Inflammatory macrophage treated with lipopolysaccharide for 1 hour (primary cell): ENCODE measurements around the gene MTARC2.
A peak's percentile ranks its signal among the peaks of the same experiment; 100 is the strongest.

Source experiments
- DNase-seq, 2 donors: peaks; one replicate each; pipeline ENCODE4 v3.0.0-alpha.2; 2020 to 2022

The MTARC2 gene

GRCh38 chr1:220770245-220770913 is 22.3 kb downstream of the MTARC2 start:
- no peak for DNase-seq

GRCh38 chr1:220772846-220773245 is 24.7 kb downstream of the MTARC2 start:
- no peak for DNase-seq

- peak in 1 of 2 donors; percentile 78 for DNase-seq
Measured at GRCh38 chr1:220775240-220775853, 27.2 kb downstream of the MTARC2 start.

GRCh38 chr1:220776254-220776653 is 28.1 kb downstream of the MTARC2 start:
- no peak for DNase-seq

GRCh38 chr1:220776720-220777326 is 28.7 kb downstream of the MTARC2 start:
- DNase-seq, result peak; percentile 29 to 92

DNA sequence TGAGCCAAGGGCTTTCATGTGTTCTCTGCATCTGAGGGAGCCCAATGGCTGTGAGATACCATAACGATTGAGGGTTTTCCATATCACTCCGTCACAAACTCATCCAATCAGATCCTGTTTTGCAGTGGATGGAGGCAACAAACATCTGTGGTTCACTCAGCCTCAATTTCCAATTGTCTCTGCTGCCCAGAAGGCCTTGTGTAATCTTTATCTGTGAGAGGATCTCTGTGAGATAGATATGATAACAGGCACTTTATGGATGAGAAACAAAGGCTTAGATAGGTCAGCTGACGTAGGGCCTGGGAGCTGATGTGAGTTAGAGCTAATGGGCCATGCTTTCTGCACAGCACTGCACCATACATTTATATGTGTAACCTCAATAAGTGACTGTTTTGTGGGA is 35.3 kb downstream of the MTARC2 start:
- no peak for DNase-seq

- DNase-seq, result no peak
Measured at GRCh38 chr1:220784751-220785150, 36.6 kb downstream of the MTARC2 start.

DNA sequence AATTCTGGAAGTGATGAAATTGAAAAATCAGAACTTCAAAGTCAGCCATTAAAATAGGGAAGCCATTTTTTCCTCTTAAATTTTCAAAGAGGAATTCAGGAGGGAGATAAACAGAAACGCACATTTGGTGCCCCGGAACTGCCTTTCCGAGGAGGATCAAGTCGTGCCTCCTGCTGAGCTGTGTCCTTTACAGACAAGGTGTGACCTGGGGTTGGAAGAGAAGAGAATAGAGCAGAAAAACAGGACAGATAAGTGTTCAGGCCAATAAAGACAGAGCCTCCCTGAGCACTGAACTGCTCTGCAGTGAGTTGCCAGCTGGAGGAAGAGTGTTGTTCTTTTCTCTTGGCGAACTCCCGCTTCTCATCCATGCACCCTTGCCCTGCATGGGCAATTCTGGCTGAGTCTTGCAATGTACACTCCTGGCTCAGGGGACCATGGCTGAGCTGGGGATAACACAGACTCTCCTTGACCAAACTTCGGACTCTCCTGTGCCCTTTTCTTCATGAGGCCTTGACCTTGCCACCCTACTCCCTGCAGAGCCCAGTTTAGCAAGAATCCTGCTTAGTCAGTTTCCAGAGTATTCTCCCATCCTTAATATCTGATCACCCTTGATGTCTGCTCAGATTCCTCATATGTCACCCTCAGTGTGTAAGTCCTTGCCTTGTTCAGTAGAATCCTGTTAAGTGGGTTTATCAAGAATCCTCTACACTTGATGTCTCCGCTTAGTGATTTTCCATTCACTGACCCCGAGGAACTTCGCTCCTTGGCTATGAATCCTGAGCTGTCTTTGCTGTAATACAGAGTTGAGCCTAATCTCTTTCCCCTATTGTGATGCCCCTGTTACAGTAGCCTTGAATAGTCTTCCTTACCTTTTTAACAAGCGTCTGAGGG is 37.3 kb downstream of the MTARC2 start:
- no peak for DNase-seq

DNA sequence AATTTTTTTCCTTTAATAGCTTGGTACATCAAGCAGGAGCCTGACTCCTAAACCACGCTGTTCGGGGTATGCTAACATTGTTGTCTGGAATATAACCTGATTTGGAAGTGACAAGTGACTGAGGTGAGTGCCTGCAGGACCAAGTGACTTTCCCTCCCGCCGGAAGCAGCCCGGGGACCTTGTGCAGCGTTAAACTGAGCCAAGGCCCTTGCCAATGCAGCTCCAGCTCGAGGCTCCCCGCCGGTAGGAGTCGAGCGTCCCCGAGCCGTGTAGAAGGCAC is 37.9 kb downstream of the MTARC2 start:
- DNase-seq, result no peak

DNA sequence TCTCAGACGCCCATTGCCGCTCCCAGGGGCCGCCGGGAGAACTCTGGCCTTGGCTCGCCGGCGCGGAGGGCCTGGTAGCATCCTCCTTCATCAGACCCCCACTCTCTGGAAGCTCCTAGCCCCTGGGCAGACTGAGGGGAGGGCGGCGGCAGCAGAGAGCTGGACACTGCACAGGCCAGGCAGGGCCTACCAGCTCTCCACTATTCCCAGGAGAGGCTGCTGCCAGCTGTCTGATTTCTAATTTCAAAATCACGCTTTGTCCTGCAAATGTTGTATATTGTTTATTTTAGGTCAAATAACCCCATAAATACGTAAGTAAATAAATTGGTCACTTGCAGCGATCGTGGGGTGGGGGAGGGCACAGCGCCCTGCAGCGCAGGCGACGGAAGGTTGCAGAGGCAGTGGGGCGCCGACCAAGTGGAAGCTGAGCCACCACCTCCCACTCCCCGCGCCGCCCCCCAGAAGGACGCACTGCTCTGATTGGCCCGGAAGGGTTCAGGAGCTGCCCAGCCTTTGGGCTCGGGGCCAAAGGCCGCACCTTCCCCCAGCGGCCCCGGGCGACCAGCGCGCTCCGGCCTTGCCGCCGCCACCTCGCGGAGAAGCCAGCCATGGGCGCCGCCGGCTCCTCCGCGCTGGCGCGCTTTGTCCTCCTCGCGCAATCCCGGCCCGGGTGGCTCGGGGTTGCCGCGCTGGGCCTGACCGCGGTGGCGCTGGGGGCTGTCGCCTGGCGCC is 38.4 kb downstream of the MTARC2 start, which contains the start of gene MTARC1:
Gene MTARC1 (plus strand): TSS at position 577 of the 732 bp plus-strand sequence. CDS start 32 bp downstream, at position 609.
- DNase-seq, result peak; percentile 31 to 59

GRCh38 chr1:220787069-220787619 is 39.0 kb downstream of the MTARC2 start:
- no peak for DNase-seq

- DNase-seq, result no peak
Measured at GRCh38 chr1:220788900-220789299, 40.8 kb downstream of the MTARC2 start.

DNA sequence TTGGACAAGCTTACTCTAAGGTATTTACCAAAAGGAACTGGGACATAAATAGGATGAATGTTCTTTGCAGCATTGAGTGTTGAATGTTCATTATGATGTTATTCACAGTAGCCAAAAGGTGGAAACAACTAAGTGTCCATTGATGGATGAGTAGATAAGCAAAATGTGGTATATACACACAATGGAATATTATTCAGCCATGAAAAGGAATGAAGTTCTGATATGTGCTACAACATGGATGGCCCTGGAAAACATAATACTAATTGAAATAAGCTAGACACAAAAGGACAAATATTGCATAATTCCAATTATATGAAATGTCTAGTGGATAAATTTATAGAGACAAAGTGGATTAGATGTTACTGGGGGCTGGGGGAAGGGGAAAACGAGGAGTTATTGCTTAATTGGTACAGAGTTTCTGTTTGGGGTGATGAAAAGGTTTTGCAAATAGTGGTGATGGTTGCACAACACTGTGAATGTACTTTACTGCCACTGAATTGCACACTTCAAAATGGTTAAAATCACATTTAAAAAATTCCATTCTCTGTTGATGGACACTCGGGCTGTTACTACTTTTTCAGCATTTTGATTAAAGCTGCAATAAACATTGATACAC is 41.5 kb downstream of the MTARC2 start:
- DNase-seq, result peak; percentile 27 to 39

DNA sequence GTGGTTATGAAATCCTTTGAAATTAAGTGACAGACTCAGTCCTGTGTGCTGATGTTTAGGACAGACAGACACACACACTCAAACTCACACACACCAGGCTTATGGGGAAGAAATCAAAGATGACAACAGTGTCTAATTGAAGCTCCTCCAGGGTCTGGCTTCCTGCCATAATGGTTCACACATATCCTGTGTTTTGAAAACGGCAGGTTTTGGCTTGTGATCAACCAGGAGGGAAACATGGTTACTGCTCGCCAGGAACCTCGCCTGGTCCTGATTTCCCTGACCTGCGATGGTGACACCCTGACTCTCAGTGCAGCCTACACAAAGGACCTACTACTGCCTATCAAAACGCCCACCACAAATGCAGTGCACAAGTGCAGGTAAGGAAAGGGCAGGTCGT is 43.2 kb downstream of the MTARC2 start:
- DNase-seq, result no peak

GRCh38 chr1:220791956-220792355 is 43.8 kb downstream of the MTARC2 start:
- no peak for DNase-seq

DNA sequence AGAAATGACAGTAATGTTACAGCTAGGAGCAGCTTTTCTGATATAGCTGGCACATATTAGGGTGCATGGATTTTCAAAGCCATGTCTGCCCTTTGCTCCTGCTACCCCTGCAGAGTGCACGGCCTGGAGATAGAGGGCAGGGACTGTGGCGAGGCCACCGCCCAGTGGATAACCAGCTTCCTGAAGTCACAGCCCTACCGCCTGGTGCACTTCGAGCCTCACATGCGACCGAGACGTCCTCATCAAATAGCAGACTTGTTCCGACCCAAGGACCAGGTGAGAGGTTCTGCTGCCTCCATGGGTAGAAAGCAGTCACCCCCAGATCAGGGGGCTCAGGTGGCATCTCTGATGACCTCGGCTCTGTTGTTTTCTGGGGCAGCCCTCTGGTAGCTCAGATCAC is 48.4 kb downstream of the MTARC2 start:
- DNase-seq, result no peak

GRCh38 chr1:220797044-220797443 is 48.9 kb downstream of the MTARC2 start:
- DNase-seq, result no peak

DNA sequence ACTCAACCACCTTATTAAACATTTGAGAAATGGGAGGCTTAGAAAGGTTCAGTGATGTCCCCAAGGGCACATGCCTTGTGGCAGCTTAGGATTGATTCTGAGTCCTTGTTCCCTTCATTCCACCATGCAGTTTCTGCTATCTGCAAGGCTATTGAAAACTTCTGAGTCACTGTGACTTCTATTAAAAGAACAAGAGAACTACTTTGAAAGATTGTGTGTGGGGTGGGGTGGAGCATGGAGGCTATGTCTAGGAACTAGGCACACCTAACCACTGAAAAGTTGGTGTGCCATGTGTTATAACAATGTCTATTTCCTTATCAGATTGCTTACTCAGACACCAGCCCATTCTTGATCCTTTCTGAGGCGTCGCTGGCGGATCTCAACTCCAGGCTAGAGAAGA is 49.4 kb downstream of the MTARC2 start:
- DNase-seq, result no peak

DNA sequence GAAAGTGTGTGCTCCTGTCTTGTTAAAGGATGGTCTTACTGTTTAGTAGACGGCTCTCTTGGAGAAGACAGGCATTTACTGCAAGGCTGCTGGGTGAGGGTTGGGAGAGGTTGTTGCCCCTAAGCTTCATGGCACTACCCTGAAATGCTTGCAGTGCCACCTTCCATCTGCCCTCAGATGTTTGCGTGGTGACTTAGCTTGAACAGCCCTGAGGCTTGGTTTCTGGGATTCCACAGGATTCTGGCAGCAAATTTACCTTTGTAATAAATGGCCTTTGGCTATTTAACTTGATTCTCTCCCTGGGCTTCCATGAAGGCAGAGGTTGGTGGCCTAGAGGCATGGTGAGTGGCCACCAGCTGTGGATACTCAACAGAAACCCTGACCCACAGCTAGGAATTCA is 50.2 kb downstream of the MTARC2 start:
- no peak for DNase-seq

GRCh38 chr1:220800262-220800661 is 52.1 kb downstream of the MTARC2 start:
- no peak for DNase-seq

DNA sequence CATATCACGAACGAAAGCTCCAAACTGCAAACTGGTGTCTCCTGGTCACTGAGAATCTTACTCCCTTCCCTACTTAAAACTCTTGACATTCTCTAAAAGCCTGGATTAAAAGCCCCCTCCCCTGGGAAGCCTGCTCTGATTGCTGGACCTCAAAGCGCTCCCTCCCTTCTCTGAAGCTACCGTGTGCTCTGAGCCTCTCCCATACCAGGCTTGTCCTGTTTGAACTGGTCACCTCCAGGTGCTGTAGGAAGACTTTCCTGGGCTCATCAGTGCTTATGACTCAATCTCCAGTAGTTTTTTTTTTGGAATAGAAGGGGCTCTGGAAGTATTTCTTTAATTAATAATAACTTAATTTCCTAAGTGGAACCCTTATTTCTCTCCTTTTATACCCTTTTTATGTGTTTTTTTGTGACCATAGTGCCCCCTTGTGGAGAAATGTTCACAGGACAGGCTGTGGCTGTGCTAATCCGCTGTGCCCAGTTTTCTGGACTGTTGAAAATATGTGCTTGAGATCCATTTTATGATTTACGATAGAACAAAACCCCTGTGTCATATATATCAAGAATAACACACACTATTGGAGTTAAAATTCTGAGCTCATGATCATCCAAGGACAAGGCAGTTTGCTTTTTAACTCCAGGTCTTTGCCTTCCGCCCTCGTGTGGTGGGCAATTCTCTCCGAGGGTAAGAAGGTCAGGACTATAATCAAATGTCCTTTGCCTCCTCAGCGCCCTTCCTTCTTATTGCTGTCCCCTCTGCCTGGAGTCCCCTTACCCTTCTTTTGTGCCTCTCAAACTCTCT is 55.5 kb downstream of the MTARC2 start:
- peak in 1 of 2 donors; percentile 78 for DNase-seq
